Fibroblast of skin of left biceps (primary cell): ENCODE data around the gene RAB11FIP3.
"Not testable (repeated sequence)": the region's sequence is repeated elsewhere in the genome, so short reads cannot be mapped to it uniquely, and the experiment has no call there.

Experiments
- DNase-seq, 2 experiments: peaks; one replicate each; pipeline ENCODE4 v3.0.0-alpha.2; 2013; ENCODE audit warnings: low read depth in 2 of 2

RAB11FIP3 gene

DNA sequence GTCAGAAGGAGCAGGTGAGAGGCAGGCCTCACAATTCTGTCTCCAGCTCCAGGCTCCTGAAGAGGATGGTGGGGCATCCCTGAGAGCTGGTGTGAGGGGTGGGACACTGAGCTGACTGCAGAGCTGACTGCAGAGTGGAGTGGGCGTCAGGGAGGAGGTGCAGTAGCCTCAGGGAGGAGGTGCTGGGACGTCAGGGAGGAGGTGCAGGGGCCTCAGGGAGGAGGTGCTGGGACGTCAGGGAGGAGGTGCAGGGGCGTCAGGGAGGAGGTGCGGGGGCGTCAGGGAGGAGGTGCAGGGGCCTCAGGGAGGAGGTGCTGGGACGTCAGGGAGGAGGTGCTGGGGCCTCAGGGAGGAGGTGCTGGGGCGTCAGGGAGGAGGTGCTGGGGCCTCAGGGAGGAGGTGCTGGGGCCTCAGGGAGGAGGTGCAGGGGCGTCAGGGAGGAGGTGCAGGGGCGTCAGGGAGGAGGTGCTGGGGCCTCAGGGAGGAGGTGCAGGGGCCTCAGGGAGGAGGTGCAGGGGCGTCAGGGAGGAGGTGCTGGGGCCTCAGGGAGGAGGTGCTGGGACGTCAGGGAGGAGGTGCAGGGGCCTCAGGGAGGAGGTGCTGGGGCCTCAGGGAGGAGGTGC, 41.9 kb downstream of the RAB11FIP3 start:
- DNase-seq, result not testable (repeated sequence)

DNA sequence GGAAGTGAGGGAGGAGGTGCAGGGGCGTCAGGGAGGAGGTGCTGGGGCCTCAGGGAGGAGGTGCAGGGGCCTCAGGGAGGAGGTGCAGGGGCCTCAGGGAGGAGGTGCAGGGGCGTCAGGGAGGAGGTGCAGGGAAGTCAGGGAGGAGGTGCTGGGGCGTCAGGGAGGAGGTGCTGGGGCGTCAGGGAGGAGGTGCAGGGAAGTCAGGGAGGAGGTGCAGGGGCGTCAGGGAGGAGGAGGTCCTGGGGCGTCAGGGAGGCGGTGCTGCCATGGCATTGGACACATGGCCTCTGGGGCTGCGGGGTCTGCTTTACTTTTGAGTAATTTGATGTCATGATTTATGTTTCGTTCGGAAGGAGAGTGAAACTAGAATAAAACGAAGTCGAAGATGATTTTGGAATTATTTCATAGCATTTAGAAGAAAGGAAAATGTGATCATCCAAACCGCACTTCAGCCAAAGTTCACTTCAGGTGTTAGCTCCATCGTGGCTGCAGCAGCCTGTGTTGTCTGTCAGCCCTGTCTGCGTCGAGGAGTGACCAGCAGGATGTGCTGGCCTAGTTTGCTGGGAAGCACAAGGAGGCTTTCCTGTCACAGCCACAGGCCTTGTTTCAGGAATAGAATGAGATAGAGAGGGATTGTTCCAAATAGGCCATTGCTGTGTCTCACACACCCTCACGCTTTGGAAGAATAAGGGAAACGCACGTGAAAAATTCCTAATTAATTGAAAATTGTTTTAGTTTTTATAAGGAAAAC, 42.8 kb downstream of the RAB11FIP3 start:
- no peak for DNase-seq

GRCh38 chr16:469459-469858, 44.0 kb downstream of the RAB11FIP3 start:
- not testable (repeated sequence) for DNase-seq

DNA sequence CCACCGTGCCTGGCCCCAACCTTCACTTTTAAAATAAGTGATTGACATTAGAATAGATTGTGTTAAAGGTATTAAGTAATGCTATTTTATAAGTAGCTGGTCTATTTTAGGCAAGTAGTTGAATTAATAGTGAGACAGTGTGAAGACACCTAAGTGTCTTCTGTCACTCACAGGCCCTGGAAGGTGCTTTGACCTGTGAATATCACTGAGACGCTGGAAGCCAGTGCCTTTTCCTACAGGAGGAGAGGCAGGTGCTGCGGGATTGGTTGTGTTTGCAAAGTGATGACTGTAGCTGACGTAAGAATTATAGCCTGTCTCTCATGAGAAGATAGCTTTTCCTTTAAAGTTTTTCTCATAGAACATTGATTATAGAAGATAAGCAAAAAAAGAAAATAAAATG, 45.0 kb downstream of the RAB11FIP3 start:
- DNase-seq, result no peak

DNA sequence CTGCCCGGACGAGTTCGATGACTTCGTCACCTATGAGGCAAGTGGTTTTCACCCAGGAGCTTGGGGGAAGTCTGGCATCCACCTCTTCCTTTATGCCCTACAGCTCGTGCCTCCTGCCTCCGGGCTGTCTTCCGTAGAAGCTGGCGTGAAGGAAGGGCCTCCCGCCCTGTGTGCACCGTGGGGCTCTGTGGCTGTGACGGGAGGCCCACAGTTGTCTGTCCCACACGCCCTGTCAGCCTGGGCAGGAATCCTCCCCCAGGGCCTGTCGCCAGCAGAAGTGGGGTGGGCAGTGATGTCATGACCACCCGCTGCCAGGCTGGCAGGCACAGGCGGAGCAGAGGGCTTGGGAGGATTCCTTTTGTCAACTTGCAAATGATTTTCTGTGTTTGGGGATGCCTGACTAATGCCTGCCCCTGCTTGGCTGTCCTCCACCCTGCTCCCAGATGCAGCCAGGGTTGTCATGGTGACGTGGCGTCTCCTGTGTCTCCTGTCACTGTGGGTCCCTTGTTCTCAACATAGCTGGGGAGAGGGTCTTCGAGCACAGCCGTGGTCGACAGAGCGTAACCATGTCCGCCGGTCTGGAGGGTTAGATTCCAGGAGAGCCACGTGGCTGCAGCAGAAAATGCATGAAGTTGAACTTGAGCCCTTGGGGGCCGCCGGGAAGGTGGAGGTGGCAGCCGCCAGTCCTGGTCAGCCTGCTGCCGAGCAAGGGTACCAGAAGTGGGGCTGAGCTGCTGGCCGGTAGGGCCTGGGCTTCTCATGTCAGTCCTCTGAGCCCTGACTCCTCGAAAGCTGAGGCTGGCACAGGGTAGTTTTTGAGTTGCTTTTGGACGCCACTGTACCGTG, 46.1 kb downstream of the RAB11FIP3 start:
- DNase-seq, result no peak

DNA sequence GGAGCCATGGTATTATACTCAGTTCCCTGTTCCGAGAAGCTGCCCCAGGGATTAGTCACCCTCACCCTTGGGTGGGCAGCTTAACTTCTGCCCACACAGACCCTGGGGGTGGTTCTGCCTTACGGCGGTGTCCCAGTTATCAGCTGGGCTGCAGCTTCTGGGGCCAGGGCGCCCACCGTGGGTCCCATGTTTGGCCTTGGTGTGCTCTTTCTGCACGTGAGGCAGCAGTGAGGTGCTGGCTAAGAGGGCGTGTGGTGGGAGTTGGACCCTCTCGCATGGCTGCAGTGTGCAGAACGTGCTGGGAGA, 46.7 kb downstream of the RAB11FIP3 start:
- DNase-seq, result no peak

DNA sequence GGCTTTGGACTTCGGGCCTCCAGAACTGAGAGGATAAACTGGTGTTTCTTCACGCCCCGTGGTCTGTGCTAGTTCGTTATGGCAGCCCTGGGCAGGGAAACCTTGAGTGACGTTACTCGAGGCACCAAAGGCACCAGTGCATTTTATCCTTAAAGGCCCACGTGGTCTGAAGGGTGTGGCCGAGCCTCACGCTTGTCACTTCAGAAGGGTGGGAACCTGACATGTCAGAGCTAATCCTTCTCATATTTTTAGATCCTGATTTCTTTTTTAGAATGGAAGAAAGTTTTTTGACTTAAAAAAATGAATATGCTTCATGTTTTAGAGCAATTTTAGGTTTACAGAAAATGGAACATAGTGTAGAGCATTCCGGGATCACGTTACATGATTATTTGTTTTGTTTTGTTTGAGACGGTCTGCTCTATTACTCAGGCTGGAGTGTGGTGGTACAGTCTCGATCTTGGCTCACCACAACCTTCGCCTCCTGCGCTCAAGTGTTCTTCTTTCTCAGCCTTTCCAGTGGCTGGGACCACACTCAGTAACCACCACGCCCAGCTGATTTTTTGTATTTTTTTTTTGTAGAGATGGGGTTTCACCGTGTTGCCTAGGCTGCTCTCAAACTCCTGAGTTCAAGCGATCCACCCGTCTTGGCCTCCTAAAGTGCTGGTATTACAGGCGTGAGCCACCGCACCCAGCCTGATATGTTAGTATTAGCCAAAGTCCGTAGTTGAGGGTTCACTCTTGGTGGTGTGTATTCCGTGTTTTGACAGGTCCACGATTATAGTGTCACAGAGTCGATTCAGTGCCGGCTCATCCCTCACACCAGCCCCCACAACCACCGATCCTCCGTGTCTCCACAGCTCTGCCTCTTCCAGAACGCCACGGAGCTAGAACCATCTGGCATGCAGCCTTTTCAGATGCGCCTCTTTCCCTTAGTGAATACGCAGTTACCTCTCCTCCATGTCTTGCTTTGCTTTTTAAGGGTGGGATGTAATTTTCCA, 47.9 kb downstream of the RAB11FIP3 start:
- no peak for DNase-seq

- no peak for DNase-seq
Measured at GRCh38 chr16:474420-475122, 49.1 kb downstream of the RAB11FIP3 start.

- DNase-seq, result no peak
Measured at GRCh38 chr16:476039-476438, 50.6 kb downstream of the RAB11FIP3 start.

GRCh38 chr16:477301-478157, 52.1 kb downstream of the RAB11FIP3 start:
- no peak for DNase-seq

GRCh38 chr16:478287-478686, 52.8 kb downstream of the RAB11FIP3 start:
- not testable (repeated sequence) for DNase-seq

DNA sequence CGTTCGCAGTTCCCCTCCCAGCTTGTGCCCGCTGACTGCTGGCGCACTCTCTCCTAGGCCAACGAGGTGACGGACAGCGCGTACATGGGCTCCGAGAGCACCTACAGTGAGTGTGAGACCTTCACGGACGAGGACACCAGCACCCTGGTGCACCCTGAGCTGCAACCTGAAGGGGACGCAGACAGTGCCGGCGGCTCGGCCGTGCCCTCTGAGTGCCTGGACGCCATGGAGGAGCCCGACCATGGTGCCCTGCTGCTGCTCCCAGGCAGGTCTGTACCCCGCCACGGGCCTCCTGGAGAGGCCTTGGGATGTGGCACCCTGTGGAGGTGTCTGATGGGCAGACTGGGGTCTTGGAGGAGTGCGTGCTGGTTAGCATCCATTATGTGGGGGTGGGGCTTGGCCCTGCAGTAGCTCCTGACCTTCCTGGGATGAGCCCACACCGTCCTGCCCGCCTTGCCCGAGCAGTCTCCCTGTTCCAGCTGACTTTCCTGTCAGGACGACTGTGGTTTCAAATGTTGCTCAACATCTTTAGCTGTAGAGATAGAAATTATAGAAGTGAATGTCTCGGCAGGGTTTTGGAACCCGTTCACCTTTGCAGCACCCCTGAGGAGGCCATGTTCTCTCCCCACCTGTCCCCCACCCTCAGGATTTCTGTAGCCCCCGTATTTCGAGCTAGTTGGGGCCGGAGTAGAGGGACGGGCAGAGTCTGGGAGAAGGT, 57.2 kb downstream of the RAB11FIP3 start:
- no peak for DNase-seq

DNA sequence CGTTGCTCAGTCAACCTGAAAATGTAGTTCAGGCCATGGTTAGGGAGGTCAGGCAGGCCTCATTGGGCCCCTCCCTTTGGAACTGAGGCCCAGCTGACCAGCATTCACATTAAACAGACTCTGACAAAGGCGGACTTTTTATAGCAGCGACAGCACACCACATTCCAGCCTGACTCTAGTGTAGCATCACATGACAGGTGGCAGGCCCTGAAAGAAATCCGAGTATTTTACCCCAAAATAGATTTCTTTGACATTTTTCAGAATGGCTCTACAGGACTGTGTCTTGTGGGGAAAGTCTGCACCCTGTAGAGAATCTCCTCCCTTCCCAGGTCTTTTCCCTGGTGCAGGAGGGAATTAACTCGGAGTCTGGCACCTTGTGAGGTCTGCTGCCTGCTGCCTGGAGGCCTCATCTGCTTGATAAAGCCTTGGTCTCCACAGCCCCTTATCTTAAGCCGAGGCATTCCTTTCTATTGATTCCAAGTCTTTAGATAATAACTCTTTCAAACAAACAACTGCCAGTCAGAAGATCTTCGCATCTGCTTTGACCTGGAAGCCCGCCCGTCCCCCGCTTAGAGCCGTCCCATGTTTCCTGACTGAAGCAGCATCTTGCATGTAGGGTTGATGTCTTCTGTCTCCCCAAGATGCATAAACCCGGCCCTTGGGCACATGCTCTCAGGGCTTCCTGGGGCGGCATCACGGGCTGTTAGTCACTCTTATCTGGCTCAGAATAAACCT, 58.1 kb downstream of the RAB11FIP3 start:
- no peak for DNase-seq

- DNase-seq, result no peak
Measured at GRCh38 chr16:489606-490005, 64.2 kb downstream of the RAB11FIP3 start.

GRCh38 chr16:490768-491167, 65.3 kb downstream of the RAB11FIP3 start:
- DNase-seq, result no peak

DNA sequence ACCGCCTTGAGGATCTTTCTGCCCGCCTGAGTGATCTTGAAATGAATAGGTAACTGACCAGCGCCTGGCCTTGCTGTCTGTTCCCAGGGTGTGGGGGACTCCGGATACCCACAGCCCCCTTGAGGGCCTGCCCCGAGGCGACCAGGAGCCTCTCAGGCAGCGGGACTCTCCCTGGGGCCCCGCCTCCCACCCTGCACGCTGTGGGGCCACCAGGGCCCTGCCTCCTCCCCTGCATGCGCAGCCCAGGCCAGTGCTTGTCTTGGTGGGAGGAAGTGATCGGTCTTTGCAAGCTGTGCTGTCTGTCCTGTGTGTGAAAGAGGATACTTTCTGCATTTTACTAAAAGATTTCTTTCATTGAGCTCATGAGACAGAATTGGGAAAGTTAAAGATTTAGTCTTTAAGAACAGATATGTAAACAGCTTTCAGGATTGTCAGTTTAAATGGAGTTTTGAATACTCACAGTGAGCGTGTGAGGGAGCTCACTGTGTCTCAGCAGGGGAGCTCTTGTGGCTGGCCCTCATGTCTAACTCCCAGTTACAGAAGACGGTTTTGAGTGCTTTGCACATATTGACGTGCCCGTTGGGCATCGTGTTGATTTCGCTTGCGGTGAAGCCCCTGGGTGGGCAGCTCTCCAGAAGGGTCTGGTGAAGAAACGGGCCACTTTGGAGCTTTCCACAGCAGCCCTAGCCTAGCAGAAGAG, 65.9 kb downstream of the RAB11FIP3 start:
- DNase-seq, result no peak

DNA sequence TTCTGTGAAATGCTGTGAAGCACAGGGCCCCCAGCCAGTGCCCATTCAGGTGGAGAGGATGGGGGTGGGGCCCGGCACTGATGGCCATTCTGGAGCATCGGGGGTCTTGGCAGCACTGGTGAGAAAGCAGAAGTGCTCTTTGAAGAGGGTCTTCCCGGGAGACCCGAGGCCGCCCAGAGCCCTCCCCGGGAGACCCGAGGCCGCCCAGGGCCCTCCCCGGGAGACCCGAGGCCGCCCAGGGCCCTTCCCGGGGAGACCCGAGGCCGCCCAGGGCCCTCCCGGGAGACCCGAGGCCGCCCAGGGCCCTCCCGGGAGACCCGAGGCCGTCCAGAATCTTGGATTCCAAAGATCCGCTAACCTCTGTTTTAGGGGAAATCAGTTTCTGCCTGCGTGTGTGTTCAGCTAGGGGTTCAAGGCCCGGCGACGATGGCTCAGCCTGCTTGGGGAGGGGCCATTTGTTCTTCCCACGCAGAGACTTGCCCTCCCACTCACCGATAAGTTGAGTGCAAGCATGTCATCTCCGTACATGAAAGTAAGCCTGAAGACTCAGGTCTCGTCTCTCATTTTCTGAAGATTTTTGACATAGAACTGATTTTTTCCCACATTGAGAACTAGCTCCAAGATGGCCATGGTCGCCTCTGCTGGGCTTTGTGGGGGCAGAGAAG, 66.9 kb downstream of the RAB11FIP3 start:
- DNase-seq, result no peak
